ENCODE data around the gene PNPLA1. TPM values are rescaled to one million over a fixed set of nuclear protein-coding genes. Genes with fewer than 3 reads are reported as not detected.
A peak's percentile ranks its signal among the peaks of the same experiment; 100 is the strongest.

The PNPLA1 gene
- total RNA-seq, 2 donors from 2014 or later, result not detected

DNA sequence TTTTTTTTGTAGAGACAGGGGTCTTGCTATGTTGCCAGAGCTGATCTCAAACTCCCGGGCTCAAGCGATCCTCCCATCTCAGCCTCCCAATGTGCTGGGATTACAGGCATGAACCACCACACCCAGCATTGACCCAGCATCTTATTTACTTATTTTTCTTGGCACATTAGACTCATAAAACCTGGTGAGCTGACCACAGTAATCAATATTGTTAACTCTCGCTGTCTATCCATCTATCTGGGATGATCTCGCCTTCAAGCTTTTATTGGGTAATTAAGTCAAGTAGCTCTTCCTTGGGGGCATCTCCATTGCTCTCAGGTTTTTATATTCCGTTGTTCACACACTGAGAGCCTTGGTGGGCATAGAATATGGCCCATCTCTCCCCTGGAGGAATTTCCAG lies 17.0 kb downstream of the PNPLA1 start:
- Mint-ChIP-seq H3K4me1 (peaks cover 6% of the 10 kb centered on the region), H3K27ac (no peak overlapping the region), H3K4me3 (no peak overlapping the region), H3K27me3 (peaks cover 25% of the 10 kb centered on the region), H3K36me3 (ENCODE audit: low read depth) (no peaks in the 10 kb centered on the region), H3K9me3 (no peaks in the 10 kb centered on the region)
- ATAC-seq (replicated peaks), result no peak

DNA sequence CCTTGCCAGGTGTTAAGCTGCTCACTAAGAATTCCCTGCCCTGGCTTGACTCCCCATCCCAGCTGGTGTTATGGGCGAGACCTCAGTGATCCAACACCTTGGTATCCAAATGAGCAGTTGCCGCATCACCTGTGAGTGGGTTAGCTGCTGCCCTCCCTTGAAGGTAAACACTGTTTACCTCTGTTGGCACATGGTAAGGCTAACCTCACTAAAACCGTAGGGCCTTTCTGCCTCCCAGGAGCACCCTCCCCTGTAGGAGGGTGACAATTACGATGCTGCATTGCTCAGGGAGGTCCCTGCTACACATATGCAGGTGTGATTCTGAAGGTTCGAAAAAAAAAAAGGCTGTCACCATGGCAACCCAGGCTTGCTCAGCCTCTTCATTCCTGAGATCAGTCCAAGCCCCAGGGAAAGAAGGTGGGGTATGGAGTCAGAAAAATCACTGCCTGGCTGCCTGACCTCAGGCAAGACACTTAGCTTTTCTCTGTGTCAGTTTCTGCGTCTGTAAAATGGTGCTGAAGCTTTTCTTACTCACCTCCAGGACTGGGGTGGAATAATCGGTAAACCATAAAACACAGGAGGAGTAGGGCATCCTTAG lies 19.5 kb downstream of the PNPLA1 start:
- peaks cover 6% of the 10 kb centered on the region for H3K4me1 Mint-ChIP-seq

DNA sequence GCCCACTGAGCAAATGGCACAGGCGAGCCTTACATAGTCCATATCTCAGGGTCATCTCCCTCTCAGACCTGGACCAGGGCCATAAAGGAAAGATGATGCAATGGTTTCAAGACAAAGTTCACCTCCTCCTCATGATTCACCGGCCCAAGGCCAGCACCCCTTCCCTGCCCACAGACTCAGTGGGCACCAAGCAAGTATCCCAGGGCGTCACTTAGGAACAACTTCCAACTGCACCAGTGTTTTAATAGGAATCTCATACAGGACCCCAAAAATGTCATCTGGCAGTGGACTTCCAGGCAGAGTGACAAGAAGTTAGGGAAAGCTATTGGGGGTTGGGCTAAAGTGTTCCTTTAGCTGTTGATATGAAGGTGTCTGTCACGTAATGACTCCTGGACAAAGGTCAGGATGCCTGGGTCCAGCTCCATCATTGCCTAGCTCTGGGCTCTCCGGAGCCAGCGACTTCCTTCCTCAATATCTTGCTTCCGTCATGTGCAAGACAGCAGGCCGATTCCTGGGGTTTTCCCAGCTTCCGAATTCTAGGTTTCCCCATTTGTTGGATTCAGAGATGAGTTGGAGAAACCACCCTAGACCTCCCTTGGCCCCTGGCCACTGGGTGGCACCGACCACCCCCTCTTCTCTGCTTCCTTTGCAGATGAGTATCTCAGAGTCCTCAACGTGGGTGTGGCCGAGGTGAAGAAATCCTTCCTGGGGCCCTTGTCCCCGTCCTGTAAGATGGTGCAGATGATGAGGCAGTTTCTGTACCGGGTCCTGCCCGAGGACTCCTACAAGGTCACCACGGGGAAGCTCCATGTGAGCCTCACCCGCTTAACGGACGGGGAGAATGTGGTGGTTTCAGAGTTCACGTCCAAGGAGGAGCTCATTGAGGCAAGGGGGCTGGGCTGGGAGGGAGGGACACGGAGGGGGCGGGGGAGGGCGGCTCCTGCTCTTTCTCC lies 21.1 kb downstream of the PNPLA1 start:
- ATAC-seq (replicated peaks), result no peak
- no peaks in the 10 kb centered on the region for H3K9me3 Mint-ChIP-seq
- peaks cover 4% of the 10 kb centered on the region for H3K27me3 Mint-ChIP-seq
- no peaks in the 10 kb centered on the region for H3K36me3 Mint-ChIP-seq (ENCODE audit: low read depth)
- H3K27ac Mint-ChIP-seq, result no peak overlapping the region
- H3K4me3 Mint-ChIP-seq, result no peak overlapping the region
- H3K4me1 Mint-ChIP-seq, result peaks cover 6% of the 10 kb centered on the region

More for the DNA sequence above, 19.5 kb downstream of the PNPLA1 start:
- H3K4me3 Mint-ChIP-seq, result no peak overlapping the region
- H3K36me3 Mint-ChIP-seq (ENCODE audit: low read depth), result no peaks in the 10 kb centered on the region
- no peak for ATAC-seq (replicated peaks)
- no peak overlapping the region for H3K27ac Mint-ChIP-seq
- no peaks in the 10 kb centered on the region for H3K9me3 Mint-ChIP-seq
- peaks cover 17% of the 10 kb centered on the region for H3K27me3 Mint-ChIP-seq

DNA sequence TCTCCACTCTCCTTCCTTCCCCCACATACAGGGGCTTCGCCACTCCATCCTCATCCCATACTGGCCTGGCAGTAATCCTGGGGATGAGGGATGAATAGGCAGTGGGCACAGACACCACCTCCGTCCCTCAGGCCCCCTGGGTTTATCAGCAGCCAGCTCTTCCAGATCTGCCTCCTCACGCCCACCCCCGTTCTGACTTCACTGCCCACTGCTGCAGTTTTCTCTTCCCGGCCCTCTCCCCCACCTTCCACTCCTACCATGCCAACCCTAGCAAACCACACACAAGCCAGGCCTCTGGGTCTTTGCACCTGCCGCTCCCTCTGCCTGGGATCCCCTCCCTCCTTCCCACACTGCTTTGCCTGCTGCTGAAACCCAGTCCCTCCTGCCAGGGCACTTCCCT lies 22.3 kb downstream of the PNPLA1 start:
- Mint-ChIP-seq H3K36me3 (ENCODE audit: low read depth) (no peaks in the 10 kb centered on the region), H3K27me3 (peaks cover 3% of the 10 kb centered on the region), H3K4me1 (peaks cover 6% of the 10 kb centered on the region), H3K27ac (no peak overlapping the region), H3K4me3 (no peak overlapping the region), H3K9me3 (no peaks in the 10 kb centered on the region)
- no peak for ATAC-seq (replicated peaks)

DNA sequence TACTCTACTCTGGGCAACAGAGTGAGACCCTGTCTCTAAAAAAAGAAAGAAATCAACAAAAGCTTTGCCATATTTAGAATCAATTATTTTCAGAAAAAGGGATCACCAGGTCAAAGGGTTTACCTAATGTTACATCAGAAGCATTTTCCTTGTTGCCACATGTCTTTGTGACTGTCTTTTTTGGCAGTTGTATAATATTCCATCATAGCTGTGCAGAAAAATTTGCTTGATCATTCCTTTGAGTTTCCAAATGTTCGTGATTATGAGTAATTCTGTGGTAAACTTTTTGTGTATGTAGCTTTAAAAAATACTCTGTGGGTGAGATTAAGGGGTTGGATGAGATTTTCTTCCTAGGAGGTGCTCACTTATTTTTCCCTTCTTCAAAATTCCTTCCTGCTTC lies 26.4 kb downstream of the PNPLA1 start:
- Mint-ChIP-seq H3K9me3 (no peaks in the 10 kb centered on the region), H3K27me3 (peaks cover 14% of the 10 kb centered on the region), H3K27ac (no peak overlapping the region), H3K4me1 (no peaks in the 10 kb centered on the region), H3K4me3 (no peak overlapping the region), H3K36me3 (ENCODE audit: low read depth) (no peaks in the 10 kb centered on the region)
- no peak for ATAC-seq (replicated peaks)

DNA sequence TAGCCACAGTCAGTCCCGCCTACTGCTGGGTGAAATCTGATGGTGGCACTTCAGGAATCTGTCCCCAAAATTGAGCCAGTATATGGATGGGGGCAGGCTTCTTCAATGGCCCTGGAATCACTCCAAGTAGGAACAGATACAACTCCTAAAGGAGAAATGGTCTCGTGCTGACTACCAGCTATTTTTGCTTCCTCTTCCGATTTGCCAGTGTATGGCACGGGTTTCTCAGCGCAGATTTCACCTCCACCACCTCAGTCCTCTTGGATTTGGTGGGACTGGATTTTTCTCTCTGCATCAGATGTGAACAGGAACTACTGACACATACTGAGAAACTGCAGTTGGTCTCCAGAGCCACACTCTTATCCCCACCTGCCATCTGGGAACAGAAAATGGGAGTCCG lies 27.2 kb downstream of the PNPLA1 start:
- H3K9me3 Mint-ChIP-seq, result no peaks in the 10 kb centered on the region
- H3K27me3 Mint-ChIP-seq, result peaks cover 17% of the 10 kb centered on the region
- no peak overlapping the region for H3K27ac Mint-ChIP-seq
- no peak overlapping the region for H3K4me3 Mint-ChIP-seq
- no peaks in the 10 kb centered on the region for H3K36me3 Mint-ChIP-seq (ENCODE audit: low read depth)
- ATAC-seq (replicated peaks), result no peak
- no peaks in the 10 kb centered on the region for H3K4me1 Mint-ChIP-seq

DNA sequence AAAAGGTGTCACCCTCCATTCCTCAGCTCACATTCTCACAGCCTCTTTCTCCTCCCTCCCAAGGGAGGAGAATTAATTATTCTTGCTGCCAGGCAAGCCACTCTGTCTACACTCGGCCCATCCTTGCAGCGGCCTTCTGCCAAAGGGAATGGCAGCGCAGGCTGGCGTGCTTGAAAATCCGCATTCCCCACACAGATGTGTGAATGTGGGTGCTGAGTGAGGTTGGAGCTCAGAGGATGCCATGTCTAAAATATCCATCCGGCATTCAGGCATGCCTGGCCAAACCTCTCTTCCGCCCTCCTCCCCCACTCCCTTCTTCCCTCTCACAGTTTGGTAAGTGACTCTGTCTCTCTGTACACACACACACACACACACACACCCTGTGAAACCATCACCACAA lies 27.7 kb downstream of the PNPLA1 start:
- no peak overlapping the region for H3K27ac Mint-ChIP-seq
- H3K9me3 Mint-ChIP-seq, result no peaks in the 10 kb centered on the region
- H3K27me3 Mint-ChIP-seq, result peaks cover 18% of the 10 kb centered on the region
- no peaks in the 10 kb centered on the region for H3K4me1 Mint-ChIP-seq
- no peaks in the 10 kb centered on the region for H3K36me3 Mint-ChIP-seq (ENCODE audit: low read depth)
- ATAC-seq (replicated peaks), result no peak
- H3K4me3 Mint-ChIP-seq, result no peak overlapping the region

DNA sequence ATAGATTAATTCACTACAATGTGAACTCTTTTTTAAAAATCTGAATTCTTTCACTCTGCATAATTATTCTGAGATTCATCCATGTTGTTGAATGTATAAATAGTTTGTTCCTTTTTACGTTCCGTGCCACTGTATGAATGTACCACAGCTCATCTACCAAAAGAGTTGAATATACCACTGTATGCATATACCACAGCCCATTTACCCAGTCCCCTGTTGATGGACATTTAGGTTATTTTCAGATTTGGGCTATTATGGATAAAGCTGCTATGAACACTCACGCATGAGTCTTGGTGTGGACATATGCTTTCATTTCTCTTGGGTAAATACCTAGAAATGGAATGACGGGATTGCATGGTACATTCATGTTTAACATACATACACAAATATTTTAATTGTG lies 28.2 kb downstream of the PNPLA1 start:
- Mint-ChIP-seq H3K9me3 (no peaks in the 10 kb centered on the region), H3K27ac (no peak overlapping the region), H3K27me3 (peaks cover 18% of the 10 kb centered on the region), H3K36me3 (ENCODE audit: low read depth) (no peaks in the 10 kb centered on the region), H3K4me3 (no peak overlapping the region), H3K4me1 (no peaks in the 10 kb centered on the region)
- ATAC-seq (replicated peaks), result no peak

DNA sequence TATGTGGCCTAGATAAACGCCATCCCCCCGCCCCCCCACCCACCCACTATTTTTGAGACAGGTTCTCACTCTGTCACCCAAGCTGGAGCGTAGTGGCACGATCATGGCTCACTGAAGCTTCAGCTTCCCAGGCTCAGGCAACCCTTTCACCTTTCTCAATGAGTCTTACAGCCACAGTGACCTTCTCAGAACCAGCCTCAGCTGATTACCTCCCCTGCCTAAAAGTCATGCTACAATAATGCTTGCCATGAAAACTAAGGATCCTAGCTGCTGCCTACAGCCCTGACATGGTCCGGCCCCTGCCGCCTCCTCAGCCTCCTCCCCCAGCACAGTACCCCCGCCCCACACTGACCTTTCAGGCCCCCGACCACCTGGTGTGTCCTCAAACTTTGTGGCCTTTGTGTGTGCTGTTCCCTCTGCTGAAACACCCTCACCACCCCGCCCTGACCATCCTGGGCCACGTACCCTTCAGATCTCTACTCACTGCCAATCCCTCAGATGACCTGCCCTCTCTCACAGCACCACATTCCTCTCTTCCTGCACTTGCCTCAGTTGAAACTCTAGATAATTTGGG lies 31.3 kb downstream of the PNPLA1 start:
- no peak for ATAC-seq (replicated peaks)
- no peaks in the 10 kb centered on the region for H3K36me3 Mint-ChIP-seq (ENCODE audit: low read depth)
- H3K9me3 Mint-ChIP-seq, result no peaks in the 10 kb centered on the region
- peaks cover 18% of the 10 kb centered on the region for H3K27me3 Mint-ChIP-seq
- no peaks in the 10 kb centered on the region for H3K4me1 Mint-ChIP-seq
- no peak overlapping the region for H3K4me3 Mint-ChIP-seq
- no peak overlapping the region for H3K27ac Mint-ChIP-seq

DNA sequence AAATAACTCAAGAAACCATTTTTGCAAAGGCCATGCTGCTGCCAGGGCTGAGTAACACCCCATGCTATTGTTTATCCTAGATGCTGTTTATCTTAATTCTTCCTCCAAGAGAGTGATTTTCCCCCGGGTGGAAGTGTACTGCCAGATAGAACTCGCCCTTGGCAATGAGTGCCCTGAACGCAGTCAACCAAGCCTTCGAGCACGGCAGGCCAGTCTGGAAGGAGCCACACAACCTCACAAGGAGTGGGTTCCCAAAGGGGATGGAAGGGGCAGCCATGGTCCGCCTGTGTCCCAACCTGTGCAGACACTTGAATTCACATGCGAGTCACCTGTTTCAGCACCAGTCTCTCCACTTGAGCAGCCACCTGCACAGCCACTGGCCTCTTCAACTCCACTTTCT lies 31.9 kb downstream of the PNPLA1 start:
- ATAC-seq (replicated peaks), result no peak
- H3K36me3 Mint-ChIP-seq (ENCODE audit: low read depth), result no peaks in the 10 kb centered on the region

DNA sequence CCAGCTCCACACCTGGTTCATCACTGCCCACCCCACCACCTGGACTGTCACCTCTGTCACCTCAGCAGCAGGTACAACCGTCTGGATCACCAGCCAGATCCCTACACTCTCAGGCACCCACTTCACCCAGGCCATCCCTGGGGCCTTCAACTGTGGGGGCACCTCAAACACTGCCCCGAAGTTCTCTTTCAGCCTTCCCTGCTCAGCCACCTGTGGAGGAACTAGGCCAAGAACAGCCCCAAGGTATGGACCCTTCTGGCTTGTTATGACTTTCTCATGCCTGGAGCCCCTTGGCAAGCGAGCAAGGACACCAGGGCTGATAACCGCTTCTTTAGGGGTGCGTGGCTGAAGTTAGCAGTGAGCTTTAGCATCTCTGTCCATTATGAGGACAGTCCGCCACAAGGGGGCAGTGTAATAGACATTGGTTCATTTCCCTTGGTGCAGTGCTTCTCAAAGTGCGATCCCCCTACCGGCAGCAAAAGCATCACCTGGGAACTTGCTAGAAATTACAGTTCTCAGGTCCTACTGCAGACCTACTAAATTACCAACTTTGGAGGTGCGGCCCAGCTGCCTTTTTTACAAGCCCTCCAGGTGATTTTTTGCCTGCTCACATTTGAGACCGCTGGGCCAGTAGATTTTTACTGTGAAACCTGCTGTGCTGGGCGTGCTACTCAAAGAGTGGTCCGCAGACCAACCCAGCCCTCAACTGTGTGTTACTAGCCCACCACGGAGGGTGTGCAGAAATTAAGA lies 32.5 kb downstream of the PNPLA1 start:
- peaks cover 18% of the 10 kb centered on the region for H3K27me3 Mint-ChIP-seq
- H3K9me3 Mint-ChIP-seq, result no peaks in the 10 kb centered on the region
- ATAC-seq (replicated peaks), result peak; percentile 98
- H3K36me3 Mint-ChIP-seq (ENCODE audit: low read depth), result no peaks in the 10 kb centered on the region
- no peak overlapping the region for H3K4me3 Mint-ChIP-seq
- H3K4me1 Mint-ChIP-seq, result no peaks in the 10 kb centered on the region
- H3K27ac Mint-ChIP-seq, result no peak overlapping the region

More for the DNA sequence above, 31.9 kb downstream of the PNPLA1 start:
- no peak overlapping the region for H3K4me3 Mint-ChIP-seq
- peaks cover 18% of the 10 kb centered on the region for H3K27me3 Mint-ChIP-seq
- no peak overlapping the region for H3K27ac Mint-ChIP-seq
- no peaks in the 10 kb centered on the region for H3K9me3 Mint-ChIP-seq
- no peaks in the 10 kb centered on the region for H3K4me1 Mint-ChIP-seq

DNA sequence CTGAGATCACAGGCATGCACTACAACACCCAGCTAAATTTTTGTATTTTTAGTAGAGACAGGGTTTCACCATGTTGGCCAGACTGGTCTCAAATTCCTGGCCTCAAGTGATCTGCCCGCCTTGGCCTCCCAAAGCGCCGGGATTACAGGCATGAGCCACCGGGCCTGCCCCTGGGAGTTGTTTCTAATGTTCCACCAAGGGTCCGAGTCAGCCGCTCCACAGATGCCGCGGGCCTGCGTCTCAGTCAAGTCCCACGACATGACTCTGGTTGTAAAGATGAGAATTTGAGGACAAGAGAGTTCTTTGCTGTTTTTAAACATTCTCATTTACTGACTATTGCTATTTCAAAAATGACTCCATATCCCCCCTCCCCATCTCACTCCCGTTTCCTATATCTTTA lies 36.0 kb downstream of the PNPLA1 start:
- no peaks in the 10 kb centered on the region for H3K9me3 Mint-ChIP-seq
- peaks cover 7% of the 10 kb centered on the region for H3K27me3 Mint-ChIP-seq
- no peak for ATAC-seq (replicated peaks)
- no peak overlapping the region for H3K27ac Mint-ChIP-seq
- H3K4me3 Mint-ChIP-seq, result no peak overlapping the region
- no peaks in the 10 kb centered on the region for H3K36me3 Mint-ChIP-seq (ENCODE audit: low read depth)
- no peaks in the 10 kb centered on the region for H3K4me1 Mint-ChIP-seq

DNA sequence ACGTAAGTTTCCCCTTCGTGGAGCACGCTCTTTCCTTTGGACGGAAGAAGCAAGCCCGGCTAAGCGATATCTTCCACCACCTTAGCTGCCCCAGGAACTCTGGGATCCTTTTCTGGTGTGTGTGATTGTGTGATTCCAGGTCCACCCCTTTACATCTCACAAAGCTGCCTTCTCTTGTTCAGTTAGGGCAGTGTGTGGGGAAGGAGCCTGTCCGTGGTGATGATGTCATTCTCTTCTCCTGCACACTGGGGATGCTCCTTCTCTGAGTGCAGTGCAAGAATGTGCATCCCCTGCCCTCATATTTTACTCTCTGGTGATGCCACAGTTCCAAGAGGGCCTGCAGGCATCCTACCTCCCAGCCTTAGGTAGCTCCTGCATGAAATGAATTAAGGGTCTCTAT lies 36.5 kb downstream of the PNPLA1 start:
- Mint-ChIP-seq H3K27ac (no peak overlapping the region), H3K9me3 (no peaks in the 10 kb centered on the region), H3K27me3 (peaks cover 5% of the 10 kb centered on the region), H3K4me3 (no peak overlapping the region), H3K4me1 (no peaks in the 10 kb centered on the region), H3K36me3 (ENCODE audit: low read depth) (no peaks in the 10 kb centered on the region)
- ATAC-seq (replicated peaks), result no peak

DNA sequence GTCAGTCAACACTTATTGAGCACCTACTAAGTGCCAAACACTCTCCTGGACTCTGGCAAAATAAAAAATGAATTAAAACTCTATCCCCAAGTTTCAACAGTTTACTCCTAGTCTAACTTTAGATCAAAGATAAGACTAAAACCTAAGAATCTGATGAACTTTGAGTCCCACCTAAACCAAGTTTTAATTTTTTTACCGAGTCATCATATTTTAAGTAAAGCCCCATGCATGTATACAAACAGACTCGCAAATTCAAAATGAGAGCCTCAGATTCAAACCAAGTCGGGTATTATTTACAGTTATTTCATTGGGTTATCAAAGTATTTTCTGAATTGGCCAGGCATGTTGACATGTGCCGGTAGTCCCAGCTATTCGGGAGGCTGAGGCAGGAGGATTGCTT lies 38.7 kb downstream of the PNPLA1 start:
- Mint-ChIP-seq H3K9me3 (no peaks in the 10 kb centered on the region), H3K27me3 (peaks cover 3% of the 10 kb centered on the region), H3K27ac (no peak overlapping the region), H3K36me3 (ENCODE audit: low read depth) (no peaks in the 10 kb centered on the region), H3K4me3 (no peak overlapping the region), H3K4me1 (no peaks in the 10 kb centered on the region)
- no peak for ATAC-seq (replicated peaks)

Measured in activated T-helper 17 cell treated with anti-CD3 and anti-CD28 coated beads, Interleukin-2, amount 50 U/mL, for 72 hours (primary cell).